Activated naive CD8-positive, alpha-beta T cell treated with anti-CD3 and anti-CD28 coated beads, Interleukin-2, amount 50 U/mL, for 16 hours (primary cell): ENCODE measurements around the gene GSTM2.

Experiments used
- DNase-seq: peaks from one replicate; pipeline ENCODE4 v3.0.0-alpha.2; 2020; ENCODE audit warnings: low read depth, low spot score

Gene GSTM2

GRCh38 chr1:109714661-109715372 lies 47.0 kb downstream of the GSTM2 start:
- no peak for DNase-seq

GRCh38 chr1:109716121-109716520 lies 48.3 kb downstream of the GSTM2 start:
- DNase-seq = no peak

GRCh38 chr1:109716570-109717090 lies 48.8 kb downstream of the GSTM2 start:
- DNase-seq = no peak

GRCh38 chr1:109717729-109718128 lies 49.9 kb downstream of the GSTM2 start:
- no peak for DNase-seq

- no peak for DNase-seq
These were observed 50.6 kb downstream of the GSTM2 start for GRCh38 chr1:109718495-109718894.

GRCh38 chr1:109719337-109719837 lies 51.5 kb downstream of the GSTM2 start:
- DNase-seq = no peak

- DNase-seq = no peak
These were observed 53.2 kb downstream of the GSTM2 start for GRCh38 chr1:109721042-109721441.

- DNase-seq = no peak
These were observed 54.1 kb downstream of the GSTM2 start for GRCh38 chr1:109721971-109722370.

GRCh38 chr1:109722908-109723691 lies 55.2 kb downstream of the GSTM2 start:
- no peak for DNase-seq
